ENCODE data around the gene SMIM23. TPM values are rescaled to one million over a fixed set of nuclear protein-coding genes. Genes with fewer than 3 reads are reported as not detected.

SMIM23 gene
- total and polyA plus RNA-seq, 10 of the 15 experiments (the other 5 are each of a cell fraction or from before 2014, with no cell fraction given), result not detected

DNA sequence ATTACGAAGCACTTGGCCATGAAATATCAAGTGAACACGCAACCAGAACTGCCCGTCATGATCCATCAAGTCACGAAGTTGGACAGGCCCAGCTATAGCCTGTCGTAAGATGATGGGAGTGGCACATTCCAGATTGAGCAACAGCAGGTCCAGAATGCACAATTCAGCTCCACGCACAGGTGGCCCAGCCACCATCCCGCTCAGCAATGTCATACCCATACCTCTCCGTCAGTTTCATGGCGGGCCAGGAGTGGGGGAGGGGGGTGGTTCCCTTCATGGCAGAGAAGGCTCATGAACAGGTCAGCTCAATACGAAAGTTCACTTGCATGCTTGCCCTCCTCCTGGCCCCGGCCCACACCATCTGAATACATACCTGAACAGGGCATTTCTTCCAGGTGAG is 34.9 kb downstream of the SMIM23 start:
- Histone ChIP-seq H3K4me1 (ENCODE audit: control insufficient read depth, insufficient read depth, low read length) (no peaks in the 10 kb centered on the region), H3K27me3 (replicated peaks in 1 of 2; ENCODE audit: control insufficient read depth in 2 of 2, insufficient read depth in 2 of 2, low read length in 1 of 2) (no peaks in the 10 kb centered on the region; a peak in 1 of 4 replicates), H3K36me3 (ENCODE audit: control insufficient read depth in 2 of 2, insufficient read depth in 2 of 2, low read length in 1 of 2) (no peaks in the 10 kb centered on the region), H3K4me3 (no peak overlapping the region), H4K20me1 (ENCODE audit: control insufficient read depth, insufficient read depth) (no peaks in the 10 kb centered on the region), H2AFZ (ENCODE audit: control insufficient read depth, low read depth, low read length) (no peak overlapping the region), H3K27ac (ENCODE audit: control insufficient read depth, insufficient read depth) (no peak overlapping the region), H3K9me3 (replicated peaks; ENCODE audit: control insufficient read depth, insufficient read depth, low read length) (no peaks in the 10 kb centered on the region), H3K9ac (ENCODE audit: control insufficient read depth, insufficient read depth, low read length) (no peak overlapping the region), H3K4me2 (ENCODE audit: control insufficient read depth, insufficient read depth) (no peak overlapping the region), H3K79me2 (ENCODE audit: control insufficient read depth, insufficient read depth, low read length) (no peaks in the 10 kb centered on the region)
- in situ Hi-C loops (cut with MboI) (no loop called here), intact Hi-C loops (cut with micrococcal nuclease; ENCODE audit: unreplicated experiment) (no loop called here)
- FAIRE-seq (no peak), DNase-seq (ENCODE audit: low read depth, low spot score) (no peak), ATAC-seq (no peak)
- BruUV-seq (replicated peaks), result no TSS peak
- ChIA-PET RAD21 (ENCODE audit: unreplicated experiment) (no interaction called here), SMC1A (ENCODE audit: uncharacterized antibody, unreplicated experiment) (no interaction called here), POLR2A (no interaction called here), CTCF (interaction anchor here (0.9 kb wide), 1 partner anchor 74 kb away, joined by 4 read pairs; no protein-coding TSS in a partner anchor)
- WGBS (ENCODE audit: insufficient coverage, insufficient replicate concordance, low lambda C conversion rate, missing lambda C conversion rate), result 50% methylated on average over 11 of the region's 11 CpGs
- TF ChIP-seq, protein P1, sequence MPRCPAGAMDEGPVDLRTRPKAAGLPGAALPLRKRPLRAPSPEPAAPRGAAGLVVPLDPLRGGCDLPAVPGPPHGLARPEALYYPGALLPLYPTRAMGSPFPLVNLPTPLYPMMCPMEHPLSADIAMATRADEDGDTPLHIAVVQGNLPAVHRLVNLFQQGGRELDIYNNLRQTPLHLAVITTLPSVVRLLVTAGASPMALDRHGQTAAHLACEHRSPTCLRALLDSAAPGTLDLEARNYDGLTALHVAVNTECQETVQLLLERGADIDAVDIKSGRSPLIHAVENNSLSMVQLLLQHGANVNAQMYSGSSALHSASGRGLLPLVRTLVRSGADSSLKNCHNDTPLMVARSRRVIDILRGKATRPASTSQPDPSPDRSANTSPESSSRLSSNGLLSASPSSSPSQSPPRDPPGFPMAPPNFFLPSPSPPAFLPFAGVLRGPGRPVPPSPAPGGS (IDR thresholded peaks at IDR 0.05; ENCODE audit: borderline replicate concordance, insufficient read depth, low read depth, low read length, poor library complexity, severe bottlenecking), result no peak
- TF ChIP-seq, protein P2, sequence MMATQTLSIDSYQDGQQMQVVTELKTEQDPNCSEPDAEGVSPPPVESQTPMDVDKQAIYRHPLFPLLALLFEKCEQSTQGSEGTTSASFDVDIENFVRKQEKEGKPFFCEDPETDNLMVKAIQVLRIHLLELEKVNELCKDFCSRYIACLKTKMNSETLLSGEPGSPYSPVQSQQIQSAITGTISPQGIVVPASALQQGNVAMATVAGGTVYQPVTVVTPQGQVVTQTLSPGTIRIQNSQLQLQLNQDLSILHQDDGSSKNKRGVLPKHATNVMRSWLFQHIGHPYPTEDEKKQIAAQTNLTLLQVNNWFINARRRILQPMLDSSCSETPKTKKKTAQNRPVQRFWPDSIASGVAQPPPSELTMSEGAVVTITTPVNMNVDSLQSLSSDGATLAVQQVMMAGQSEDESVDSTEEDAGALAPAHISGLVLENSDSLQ (IDR thresholded peaks at IDR 0.05), result no peak
- TF ChIP-seq LARP7 (IDR thresholded peaks at IDR 0.05) (no peak), GABPA (IDR thresholded peaks at IDR 0.05; ENCODE audit: low read depth) (no peak), HDAC6 (IDR thresholded peaks at IDR 0.05; ENCODE audit: unreplicated experiment) (no peak), RAD21 (IDR thresholded peaks at IDR 0.05; ENCODE audit: insufficient read depth, low read depth, low read length) (no peak), BCL11A (IDR thresholded peaks at IDR 0.05; ENCODE audit: low read depth, low read length) (no peak), MYB (IDR thresholded peaks at IDR 0.05; ENCODE audit: borderline replicate concordance, low read depth, low read length) (no peak), IRF4 (IDR thresholded peaks at IDR 0.05; ENCODE audit: low read depth, low read length) (no peak), RB1 (IDR thresholded peaks at IDR 0.05; ENCODE audit: borderline replicate concordance) (no peak), EED (IDR thresholded peaks at IDR 0.05; ENCODE audit: low read depth) (no peak), RAD51 (IDR thresholded peaks at IDR 0.05) (no peak), ATF7 (IDR thresholded peaks at IDR 0.05; ENCODE audit: low read depth) (no peak), BRCA1 (IDR thresholded peaks at IDR 0.05; ENCODE audit: low read depth, low read length) (no peak)
- TF ChIP-seq, protein P3, sequence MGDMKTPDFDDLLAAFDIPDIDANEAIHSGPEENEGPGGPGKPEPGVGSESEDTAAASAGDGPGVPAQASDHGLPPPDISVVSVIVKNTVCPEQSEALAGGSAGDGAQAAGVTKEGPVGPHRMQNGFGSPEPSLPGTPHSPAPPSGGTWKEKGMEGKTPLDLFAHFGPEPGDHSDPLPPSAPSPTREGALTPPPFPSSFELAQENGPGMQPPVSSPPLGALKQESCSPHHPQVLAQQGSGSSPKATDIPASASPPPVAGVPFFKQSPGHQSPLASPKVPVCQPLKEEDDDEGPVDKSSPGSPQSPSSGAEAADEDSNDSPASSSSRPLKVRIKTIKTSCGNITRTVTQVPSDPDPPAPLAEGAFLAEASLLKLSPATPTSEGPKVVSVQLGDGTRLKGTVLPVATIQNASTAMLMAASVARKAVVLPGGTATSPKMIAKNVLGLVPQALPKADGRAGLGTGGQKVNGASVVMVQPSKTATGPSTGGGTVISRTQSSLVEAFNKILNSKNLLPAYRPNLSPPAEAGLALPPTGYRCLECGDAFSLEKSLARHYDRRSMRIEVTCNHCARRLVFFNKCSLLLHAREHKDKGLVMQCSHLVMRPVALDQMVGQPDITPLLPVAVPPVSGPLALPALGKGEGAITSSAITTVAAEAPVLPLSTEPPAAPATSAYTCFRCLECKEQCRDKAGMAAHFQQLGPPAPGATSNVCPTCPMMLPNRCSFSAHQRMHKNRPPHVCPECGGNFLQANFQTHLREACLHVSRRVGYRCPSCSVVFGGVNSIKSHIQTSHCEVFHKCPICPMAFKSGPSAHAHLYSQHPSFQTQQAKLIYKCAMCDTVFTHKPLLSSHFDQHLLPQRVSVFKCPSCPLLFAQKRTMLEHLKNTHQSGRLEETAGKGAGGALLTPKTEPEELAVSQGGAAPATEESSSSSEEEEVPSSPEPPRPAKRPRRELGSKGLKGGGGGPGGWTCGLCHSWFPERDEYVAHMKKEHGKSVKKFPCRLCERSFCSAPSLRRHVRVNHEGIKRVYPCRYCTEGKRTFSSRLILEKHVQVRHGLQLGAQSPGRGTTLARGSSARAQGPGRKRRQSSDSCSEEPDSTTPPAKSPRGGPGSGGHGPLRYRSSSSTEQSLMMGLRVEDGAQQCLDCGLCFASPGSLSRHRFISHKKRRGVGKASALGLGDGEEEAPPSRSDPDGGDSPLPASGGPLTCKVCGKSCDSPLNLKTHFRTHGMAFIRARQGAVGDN (IDR thresholded peaks at IDR 0.05), result no peak
- TF ChIP-seq, protein P4, sequence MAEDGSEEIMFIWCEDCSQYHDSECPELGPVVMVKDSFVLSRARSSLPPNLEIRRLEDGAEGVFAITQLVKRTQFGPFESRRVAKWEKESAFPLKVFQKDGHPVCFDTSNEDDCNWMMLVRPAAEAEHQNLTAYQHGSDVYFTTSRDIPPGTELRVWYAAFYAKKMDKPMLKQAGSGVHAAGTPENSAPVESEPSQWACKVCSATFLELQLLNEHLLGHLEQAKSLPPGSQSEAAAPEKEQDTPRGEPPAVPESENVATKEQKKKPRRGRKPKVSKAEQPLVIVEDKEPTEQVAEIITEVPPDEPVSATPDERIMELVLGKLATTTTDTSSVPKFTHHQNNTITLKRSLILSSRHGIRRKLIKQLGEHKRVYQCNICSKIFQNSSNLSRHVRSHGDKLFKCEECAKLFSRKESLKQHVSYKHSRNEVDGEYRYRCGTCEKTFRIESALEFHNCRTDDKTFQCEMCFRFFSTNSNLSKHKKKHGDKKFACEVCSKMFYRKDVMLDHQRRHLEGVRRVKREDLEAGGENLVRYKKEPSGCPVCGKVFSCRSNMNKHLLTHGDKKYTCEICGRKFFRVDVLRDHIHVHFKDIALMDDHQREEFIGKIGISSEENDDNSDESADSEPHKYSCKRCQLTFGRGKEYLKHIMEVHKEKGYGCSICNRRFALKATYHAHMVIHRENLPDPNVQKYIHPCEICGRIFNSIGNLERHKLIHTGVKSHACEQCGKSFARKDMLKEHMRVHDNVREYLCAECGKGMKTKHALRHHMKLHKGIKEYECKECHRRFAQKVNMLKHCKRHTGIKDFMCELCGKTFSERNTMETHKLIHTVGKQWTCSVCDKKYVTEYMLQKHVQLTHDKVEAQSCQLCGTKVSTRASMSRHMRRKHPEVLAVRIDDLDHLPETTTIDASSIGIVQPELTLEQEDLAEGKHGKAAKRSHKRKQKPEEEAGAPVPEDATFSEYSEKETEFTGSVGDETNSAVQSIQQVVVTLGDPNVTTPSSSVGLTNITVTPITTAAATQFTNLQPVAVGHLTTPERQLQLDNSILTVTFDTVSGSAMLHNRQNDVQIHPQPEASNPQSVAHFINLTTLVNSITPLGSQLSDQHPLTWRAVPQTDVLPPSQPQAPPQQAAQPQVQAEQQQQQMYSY (CRISPR knock-in tag; IDR thresholded peaks at IDR 0.05), result no peak

Data from GM12878 (cell line).